Measurements from ENCODE around the gene PYGB. TPM values are rescaled to one million over a fixed set of nuclear protein-coding genes. Genes with fewer than 3 reads are reported as not detected.
A peak's percentile ranks its signal among the peaks of the same experiment; 100 is the strongest.

Gene PYGB
- total RNA-seq, 1 donor from 2014 or later, result 117 TPM

- Histone ChIP-seq H3K4me3 (no peak overlapping the region), H3K27me3 (no peaks in the 10 kb centered on the region), H3K36me3 (peaks cover 0 to 22% of the 10 kb centered on the region in 2 donors), H3K9me3 (no peaks in the 10 kb centered on the region), H3K27ac (no peak overlapping the region), H3K4me1 (peaks cover 9% of the 10 kb centered on the region)
- DNase-seq (ENCODE audit: extremely low spot score in 2 of 2), result peak; percentile 86 to 93
- TF ChIP-seq POLR2AphosphoS5 (IDR thresholded peaks at IDR 0.05; ENCODE audit: insufficient read depth in 1 of 2, low read depth in 1 of 2) (no peak), POLR2A (IDR thresholded peaks at IDR 0.05) (no peak)
- TF ChIP-seq, protein P1, sequence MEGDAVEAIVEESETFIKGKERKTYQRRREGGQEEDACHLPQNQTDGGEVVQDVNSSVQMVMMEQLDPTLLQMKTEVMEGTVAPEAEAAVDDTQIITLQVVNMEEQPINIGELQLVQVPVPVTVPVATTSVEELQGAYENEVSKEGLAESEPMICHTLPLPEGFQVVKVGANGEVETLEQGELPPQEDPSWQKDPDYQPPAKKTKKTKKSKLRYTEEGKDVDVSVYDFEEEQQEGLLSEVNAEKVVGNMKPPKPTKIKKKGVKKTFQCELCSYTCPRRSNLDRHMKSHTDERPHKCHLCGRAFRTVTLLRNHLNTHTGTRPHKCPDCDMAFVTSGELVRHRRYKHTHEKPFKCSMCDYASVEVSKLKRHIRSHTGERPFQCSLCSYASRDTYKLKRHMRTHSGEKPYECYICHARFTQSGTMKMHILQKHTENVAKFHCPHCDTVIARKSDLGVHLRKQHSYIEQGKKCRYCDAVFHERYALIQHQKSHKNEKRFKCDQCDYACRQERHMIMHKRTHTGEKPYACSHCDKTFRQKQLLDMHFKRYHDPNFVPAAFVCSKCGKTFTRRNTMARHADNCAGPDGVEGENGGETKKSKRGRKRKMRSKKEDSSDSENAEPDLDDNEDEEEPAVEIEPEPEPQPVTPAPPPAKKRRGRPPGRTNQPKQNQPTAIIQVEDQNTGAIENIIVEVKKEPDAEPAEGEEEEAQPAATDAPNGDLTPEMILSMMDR (IDR thresholded peaks at IDR 0.05), result no peak
- intact Hi-C loops (cut with DNase I), result no loop called here
These were observed 40.5 kb upstream of the PYGB start for GRCh38 chr20:25207149-25207959.

DNA sequence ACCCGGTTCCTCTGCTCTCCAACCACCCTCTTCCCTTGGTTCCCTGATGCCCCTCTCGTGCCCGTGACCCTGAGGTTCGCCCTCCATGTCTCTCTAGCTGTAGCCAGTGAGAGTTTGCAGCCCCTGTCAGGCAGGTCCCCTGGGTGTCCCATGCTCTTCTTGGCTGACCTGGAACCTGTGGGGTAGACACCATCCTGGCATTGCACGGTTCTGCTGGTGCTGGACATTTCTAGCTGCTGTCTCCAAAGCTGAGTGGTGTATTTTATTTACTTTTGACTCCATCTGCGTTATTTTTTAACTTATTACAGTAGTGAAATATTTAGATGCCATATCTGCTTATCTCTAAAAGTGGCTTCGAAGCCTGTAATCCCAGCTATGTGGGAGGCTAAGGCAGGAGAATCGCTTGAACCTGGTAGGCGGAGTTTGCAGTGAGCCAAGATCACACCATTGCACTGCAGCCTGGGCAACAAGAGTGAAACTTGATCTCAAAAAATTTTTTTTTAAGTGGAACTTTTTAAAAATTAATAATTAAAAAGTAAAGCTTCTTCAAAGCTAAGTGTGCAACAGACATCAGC lies 39.8 kb upstream of the PYGB start:
- Histone ChIP-seq H3K4me3 (no peak overlapping the region), H3K27me3 (no peaks in the 10 kb centered on the region), H3K4me1 (peaks cover 9% of the 10 kb centered on the region), H3K27ac (no peak overlapping the region), H3K36me3 (peaks cover 0 to 29% of the 10 kb centered on the region in 2 donors), H3K9me3 (no peaks in the 10 kb centered on the region)
- DNase-seq (ENCODE audit: extremely low spot score in 2 of 2), result peak in 1 of 2 donors; percentile 83
- intact Hi-C loops (cut with DNase I), result no loop called here
- TF ChIP-seq, protein P1 (IDR thresholded peaks at IDR 0.05), result no peak
- TF ChIP-seq POLR2AphosphoS5 (IDR thresholded peaks at IDR 0.05; ENCODE audit: insufficient read depth in 1 of 2, low read depth in 1 of 2) (no peak), POLR2A (IDR thresholded peaks at IDR 0.05) (no peak)

DNA sequence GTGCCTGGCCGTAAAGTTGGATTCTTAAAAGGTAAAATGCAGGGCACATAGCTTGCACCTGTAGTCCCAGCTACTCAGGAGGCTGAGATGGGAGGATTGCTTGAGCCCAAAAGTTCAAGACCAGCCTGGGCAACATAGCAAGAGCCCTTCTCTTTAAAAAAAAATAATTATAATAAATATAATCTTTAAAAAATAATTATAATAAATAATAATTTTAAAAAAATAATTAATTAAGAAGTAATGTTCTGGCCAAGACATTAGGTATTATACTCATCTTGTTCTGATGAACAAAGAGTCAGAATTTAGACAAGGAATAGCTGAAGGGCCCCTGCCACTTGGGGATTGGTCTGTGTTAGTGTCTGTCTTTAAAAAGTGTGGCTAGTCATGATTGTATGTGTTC lies 38.5 kb upstream of the PYGB start:
- Histone ChIP-seq H3K4me1 (peaks cover 9% of the 10 kb centered on the region), H3K27me3 (no peaks in the 10 kb centered on the region), H3K27ac (no peak overlapping the region), H3K9me3 (no peaks in the 10 kb centered on the region), H3K4me3 (no peak overlapping the region), H3K36me3 (peaks cover 0 to 41% of the 10 kb centered on the region in 2 donors)
- TF ChIP-seq, protein P1 (IDR thresholded peaks at IDR 0.05), result no peak
- TF ChIP-seq POLR2AphosphoS5 (IDR thresholded peaks at IDR 0.05; ENCODE audit: insufficient read depth in 1 of 2, low read depth in 1 of 2) (no peak), POLR2A (IDR thresholded peaks at IDR 0.05) (no peak)
- intact Hi-C loops (cut with DNase I), result no loop called here
- DNase-seq (ENCODE audit: extremely low spot score in 2 of 2), result no peak

DNA sequence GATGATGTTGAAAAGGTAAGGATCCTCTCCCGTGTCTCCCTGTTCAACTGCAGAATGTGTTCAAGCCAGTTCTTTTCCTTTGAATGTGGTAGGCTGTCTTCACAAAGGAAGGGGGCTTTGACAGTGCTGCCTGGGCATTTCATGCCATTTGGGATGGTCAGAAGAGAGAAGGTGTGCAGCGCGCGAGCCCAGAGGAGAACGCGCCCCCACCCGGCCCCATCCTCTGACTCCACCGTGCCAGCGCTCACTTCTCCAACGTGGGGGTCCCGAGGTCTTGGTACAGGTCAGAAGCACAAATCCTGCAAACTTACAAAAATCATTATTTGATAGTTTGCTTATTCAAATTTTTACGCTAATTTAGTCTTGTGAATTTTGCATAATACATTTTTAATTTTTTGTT lies 38.0 kb upstream of the PYGB start:
- H3K36me3 ChIP-seq, result peaks cover 0 to 46% of the 10 kb centered on the region in 2 donors
- intact Hi-C loops (cut with DNase I), result no loop called here
- H3K27ac ChIP-seq, result no peak overlapping the region
- no peak for DNase-seq (ENCODE audit: extremely low spot score in 2 of 2)
- H3K27me3 ChIP-seq, result no peaks in the 10 kb centered on the region
- TF ChIP-seq POLR2A (IDR thresholded peaks at IDR 0.05) (no peak), POLR2AphosphoS5 (IDR thresholded peaks at IDR 0.05; ENCODE audit: insufficient read depth in 1 of 2, low read depth in 1 of 2) (no peak)
- no peaks in the 10 kb centered on the region for H3K9me3 ChIP-seq
- peaks cover 9% of the 10 kb centered on the region for H3K4me1 ChIP-seq
- H3K4me3 ChIP-seq, result no peak overlapping the region

DNA sequence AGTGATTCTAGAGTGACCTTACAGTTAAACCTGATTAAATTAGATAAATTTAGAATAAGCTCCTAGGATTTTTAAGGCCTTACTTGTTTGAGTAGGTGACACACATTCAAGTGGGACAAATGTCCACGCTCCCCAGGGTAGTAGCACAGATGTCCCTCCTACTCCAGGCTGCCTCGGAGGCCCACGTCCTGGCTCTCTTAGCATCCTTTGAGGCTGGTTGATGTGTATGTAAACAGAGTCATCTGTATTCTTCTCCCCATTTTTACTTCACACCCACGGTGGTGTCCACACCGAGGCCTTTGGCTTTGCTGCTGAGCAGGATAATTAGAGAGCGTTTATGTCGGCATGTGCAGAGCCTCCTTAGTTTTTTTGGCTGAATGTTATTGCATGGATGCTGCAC lies 36.6 kb upstream of the PYGB start:
- TF ChIP-seq, protein P1 (IDR thresholded peaks at IDR 0.05), result no peak
- TF ChIP-seq POLR2AphosphoS5 (IDR thresholded peaks at IDR 0.05; ENCODE audit: insufficient read depth in 1 of 2, low read depth in 1 of 2) (no peak), POLR2A (IDR thresholded peaks at IDR 0.05) (no peak)
- intact Hi-C loops (cut with DNase I), result no loop called here

More for the DNA sequence above, 36.6 kb upstream of the PYGB start:
- no peaks in the 10 kb centered on the region for H3K4me1 ChIP-seq
- no peak overlapping the region for H3K27ac ChIP-seq
- peaks cover 0 to 57% of the 10 kb centered on the region in 2 donors for H3K36me3 ChIP-seq
- no peaks in the 10 kb centered on the region for H3K9me3 ChIP-seq
- no peak overlapping the region for H3K4me3 ChIP-seq
- no peak for DNase-seq (ENCODE audit: extremely low spot score in 2 of 2)
- no peaks in the 10 kb centered on the region for H3K27me3 ChIP-seq
